Spleen (tissue), 7 donors: ENCODE measurements around the gene DNER.

Experiments used
- CTCF ChIP-seq, 11 experiments: fragments of 200-600 bp in 7 of 11; fragments of 450-650 bp in 4 of 11; sonication (generic) in 4 of 11; IDR thresholded peaks in 8 of 11; conservative IDR thresholded peaks in 3 of 11; 1 replicate in 7 of 11; 2 replicates in 4 of 11; pipeline versions ENCODE4 v1.4.0 to v1.8.0; 2016 to 2021; ENCODE audit warnings: antibody characterized with exemption in 11 of 11, inconsistent platforms in 4 of 11, mild to moderate bottlenecking in 1 of 11
- POLR2AphosphoS5 ChIP-seq, 3 donors: sonication (generic); formaldehyde crosslinking; IDR thresholded peaks; one replicate each; pipeline ENCODE4 v1.5.1; 2017; ENCODE audit warnings: antibody characterized with exemption in 3 of 3
- donor health status: DM: no; HTN: no; CAD: no; lungs with moderate emphysema.
- donor health status: DM: no; HTN: no; CAD: no.
- donor health status: DM: no; HTN: no; CAD: no.

GRCh38 chr2:229601396-229601795, 113.0 kb downstream of the DNER start:
- TF ChIP-seq CTCF (IDR thresholded peaks at IDR 0.05 in 8 of 11, conservative IDR thresholded peaks at IDR 0.05 in 3 of 11) (no peak), POLR2AphosphoS5 (IDR thresholded peaks at IDR 0.05) (no peak)
